Calu3 (cell line): ENCODE data around the gene MPZL2. TPM values are rescaled to one million over a fixed set of nuclear protein-coding genes. Genes with fewer than 3 reads are reported as not detected.

Source experiments
- BruUV-seq: library from RNA; stranded (reverse); fragments of 400-500 nt; replicated peaks from 2 replicates; lab custom pipeline; 2021; lab: Mats Ljungman, UMichigan
- CTCF ChIA-PET: fragments of 300-600 bp; sonication (Branson Sonifier 250); formaldehyde crosslinking; loops from one replicate; lab custom pipeline; 2022; ENCODE audit warnings: antibody characterized with exemption; lab: Charles Lee
- DNase-seq: peaks from one replicate; pipeline ENCODE4 v3.0.0; 2022
- H3K27ac Mint-ChIP-seq: one replicate; pipeline ENCODE4 v1.8.0; 2022; ENCODE audit warnings: mixed read lengths; ENCODE audit not compliant: unreplicated experiment
- H3K27me3 Mint-ChIP-seq: one replicate; pipeline ENCODE4 v1.8.0; 2022; ENCODE audit warnings: mixed read lengths; ENCODE audit not compliant: unreplicated experiment
- H3K36me3 Mint-ChIP-seq: one replicate; pipeline ENCODE4 v1.8.0; 2022; ENCODE audit warnings: mild to moderate bottlenecking, moderate library complexity, mixed read lengths; ENCODE audit not compliant: insufficient read depth, unreplicated experiment
- H3K4me1 Mint-ChIP-seq: one replicate; pipeline ENCODE4 v1.8.0; 2022; ENCODE audit warnings: mild to moderate bottlenecking, low read depth, mixed read lengths; ENCODE audit not compliant: unreplicated experiment
- H3K4me3 Mint-ChIP-seq: one replicate; pipeline ENCODE4 v1.8.0; 2022; ENCODE audit warnings: mild to moderate bottlenecking, low read depth, moderate library complexity, mixed read lengths; ENCODE audit not compliant: unreplicated experiment
- H3K9me3 Mint-ChIP-seq: one replicate; pipeline ENCODE4 v1.8.0; 2022; ENCODE audit warnings: low read depth, mixed read lengths; ENCODE audit not compliant: unreplicated experiment
- intact Hi-C: fragments of 100-400 bp; cut with micrococcal nuclease; formaldehyde crosslinking; loops from one replicate; pipeline ENCODE4 v1.10.0; 2022; ENCODE audit not compliant: unreplicated experiment
- total RNA-seq: library from RNA; stranded (reverse); gene quantifications from 2 replicates; pipeline ENCODE4 v1.2.3, GENCODE V29; 2022
- TF ChIP-seq, protein P1 (sequence below): fragments of 200-600 bp; IDR thresholded peaks from one replicate; pipeline ENCODE4 v1.8.0; 2022; ENCODE audit warnings: antibody characterized with exemption; ENCODE audit not compliant: unreplicated experiment

Gene MPZL2
- total RNA-seq, 1 experiment from 2014 or later, result 69.6 TPM

DNA sequence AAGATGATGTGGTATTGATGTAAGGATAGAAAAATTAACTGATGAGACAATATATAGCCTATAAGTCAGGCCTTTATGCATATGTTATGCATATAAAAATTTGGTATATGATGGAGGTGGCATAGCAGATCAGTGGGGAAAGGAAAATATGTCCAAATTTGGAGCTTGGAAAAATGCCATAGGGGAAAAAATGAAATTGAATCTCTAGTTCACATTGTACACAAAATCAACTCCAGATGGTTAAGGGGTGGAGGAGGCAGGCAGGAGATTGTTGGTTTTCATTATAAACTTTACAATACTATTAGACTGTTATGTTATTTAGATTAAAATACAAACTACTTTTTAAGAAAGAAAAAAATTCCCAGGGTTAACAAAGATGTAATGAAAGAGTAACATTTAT lies 25.3 kb upstream of the MPZL2 start:
- intact Hi-C loops, result no loop called here
- no peak overlapping the region for H3K27ac Mint-ChIP-seq

DNA sequence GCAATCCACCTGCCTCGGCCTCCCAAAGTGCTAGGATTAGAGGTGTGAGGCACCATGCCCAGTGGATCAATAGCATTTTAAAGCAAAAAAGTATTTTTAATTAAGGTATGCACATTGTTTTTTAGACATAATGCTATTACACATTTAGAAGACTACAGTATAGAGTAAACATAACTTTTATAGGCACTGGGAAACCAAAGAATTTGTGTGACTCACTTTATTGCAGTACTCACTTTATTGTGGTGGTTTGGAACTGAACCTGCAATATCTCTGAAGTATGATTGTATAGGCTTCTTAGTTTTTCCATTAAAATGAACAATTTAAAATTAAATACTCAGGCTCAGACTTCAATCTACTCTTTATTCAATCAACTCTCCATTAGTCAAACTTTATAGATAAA lies 22.9 kb upstream of the MPZL2 start:
- TF ChIP-seq, protein P1, sequence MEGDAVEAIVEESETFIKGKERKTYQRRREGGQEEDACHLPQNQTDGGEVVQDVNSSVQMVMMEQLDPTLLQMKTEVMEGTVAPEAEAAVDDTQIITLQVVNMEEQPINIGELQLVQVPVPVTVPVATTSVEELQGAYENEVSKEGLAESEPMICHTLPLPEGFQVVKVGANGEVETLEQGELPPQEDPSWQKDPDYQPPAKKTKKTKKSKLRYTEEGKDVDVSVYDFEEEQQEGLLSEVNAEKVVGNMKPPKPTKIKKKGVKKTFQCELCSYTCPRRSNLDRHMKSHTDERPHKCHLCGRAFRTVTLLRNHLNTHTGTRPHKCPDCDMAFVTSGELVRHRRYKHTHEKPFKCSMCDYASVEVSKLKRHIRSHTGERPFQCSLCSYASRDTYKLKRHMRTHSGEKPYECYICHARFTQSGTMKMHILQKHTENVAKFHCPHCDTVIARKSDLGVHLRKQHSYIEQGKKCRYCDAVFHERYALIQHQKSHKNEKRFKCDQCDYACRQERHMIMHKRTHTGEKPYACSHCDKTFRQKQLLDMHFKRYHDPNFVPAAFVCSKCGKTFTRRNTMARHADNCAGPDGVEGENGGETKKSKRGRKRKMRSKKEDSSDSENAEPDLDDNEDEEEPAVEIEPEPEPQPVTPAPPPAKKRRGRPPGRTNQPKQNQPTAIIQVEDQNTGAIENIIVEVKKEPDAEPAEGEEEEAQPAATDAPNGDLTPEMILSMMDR, result no peak
- Mint-ChIP-seq H3K27ac (no peak overlapping the region), H3K36me3 (no peaks in the 10 kb centered on the region), H3K4me1 (peaks cover 25% of the 10 kb centered on the region), H3K9me3 (no peaks in the 10 kb centered on the region), H3K4me3 (no peak overlapping the region), H3K27me3 (no peaks in the 10 kb centered on the region)
- BruUV-seq, result no TSS peak
- DNase-seq, result no peak
- CTCF ChIA-PET, result interaction anchor here (0.6 kb wide), 2 partner anchors 25 to 1860 kb away, joined by 3 to 4 read pairs; no protein-coding TSS in a partner anchor
- intact Hi-C loops, result no loop called here

More for the DNA sequence above, 25.3 kb upstream of the MPZL2 start:
- CTCF ChIA-PET, result interaction anchor here (1.9 kb wide), 1 partner anchor 91 kb away, joined by 6 read pairs; no protein-coding TSS in a partner anchor
- Mint-ChIP-seq H3K4me1 (peaks cover 27% of the 10 kb centered on the region), H3K27me3 (no peaks in the 10 kb centered on the region), H3K9me3 (no peaks in the 10 kb centered on the region), H3K4me3 (no peak overlapping the region), H3K36me3 (no peaks in the 10 kb centered on the region)
- BruUV-seq, result no TSS peak
- no peak for DNase-seq
- TF ChIP-seq, protein P1, result no peak

DNA sequence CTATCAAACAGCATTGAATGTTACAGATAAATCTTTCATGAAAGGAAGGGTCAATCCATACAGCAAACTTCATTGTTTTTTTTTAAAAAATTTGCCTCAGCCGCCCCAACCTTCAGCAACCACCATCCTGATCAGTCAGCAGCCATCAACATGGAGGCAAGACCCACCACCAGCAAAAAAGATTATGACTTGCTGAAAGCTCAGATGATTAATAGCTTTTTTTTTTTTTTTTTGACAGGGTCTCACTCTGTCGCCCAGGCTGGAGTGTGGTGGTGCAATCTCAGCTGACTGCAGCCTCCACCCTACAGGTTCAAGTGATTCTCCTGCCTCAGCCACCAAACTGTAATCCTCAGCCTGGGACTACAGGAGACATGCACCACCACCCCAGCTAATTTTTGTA lies 22.4 kb upstream of the MPZL2 start:
- no peak overlapping the region for H3K4me3 Mint-ChIP-seq
- no peak overlapping the region for H3K27ac Mint-ChIP-seq
- H3K27me3 Mint-ChIP-seq, result no peaks in the 10 kb centered on the region
- intact Hi-C loops, result no loop called here
- no peaks in the 10 kb centered on the region for H3K36me3 Mint-ChIP-seq
- no peak for DNase-seq
- BruUV-seq, result no TSS peak
- CTCF ChIA-PET, result interaction anchor here (0.6 kb wide), 3 partner anchors 24 to 1860 kb away, joined by 3 to 5 read pairs (median 4); no protein-coding TSS in a partner anchor
- H3K4me1 Mint-ChIP-seq, result peaks cover 20% of the 10 kb centered on the region
- TF ChIP-seq, protein P1, result no peak
- no peaks in the 10 kb centered on the region for H3K9me3 Mint-ChIP-seq

DNA sequence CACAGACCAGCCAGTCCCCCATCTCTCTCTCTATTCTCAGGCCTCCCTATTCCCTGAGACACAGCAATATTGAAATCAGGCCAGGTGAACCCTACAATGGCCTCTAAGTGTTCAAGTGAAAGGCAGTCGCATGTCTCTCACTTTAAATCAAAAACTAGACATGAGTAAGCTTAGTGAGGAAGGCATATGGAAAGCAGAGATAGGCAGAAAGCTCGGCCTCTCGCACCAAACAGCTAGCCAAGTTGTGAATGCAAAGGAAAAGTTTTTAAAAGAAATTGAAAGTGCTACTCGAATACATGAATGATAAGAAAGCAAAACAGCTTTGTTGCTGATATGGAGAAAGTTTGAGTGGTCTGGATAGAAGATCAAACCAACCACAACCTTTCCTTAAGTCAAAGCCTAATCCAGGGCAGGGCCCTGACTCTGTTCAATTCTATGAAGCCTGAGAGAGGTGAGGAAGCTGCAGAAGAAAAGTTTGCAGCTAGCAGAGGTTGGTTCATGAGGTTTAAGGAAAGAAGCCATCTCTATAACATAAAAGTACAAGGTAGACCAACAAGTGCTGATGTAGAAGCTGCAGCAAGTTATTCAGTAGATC lies 19.8 kb upstream of the MPZL2 start:
- Mint-ChIP-seq H3K27me3 (no peaks in the 10 kb centered on the region), H3K4me1 (peaks cover 3% of the 10 kb centered on the region), H3K4me3 (no peak overlapping the region), H3K9me3 (no peaks in the 10 kb centered on the region), H3K36me3 (no peaks in the 10 kb centered on the region), H3K27ac (no peak overlapping the region)
- CTCF ChIA-PET, result no interaction called here
- intact Hi-C loops, result no loop called here
- BruUV-seq, result no TSS peak
- TF ChIP-seq, protein P1, result no peak
- no peak for DNase-seq
